GM12864 (cell line): ENCODE data around the gene SESN2.

Experiments used
- DNase-seq: peaks from one replicate; pipeline ENCODE4 v3.0.0-alpha.2; 2011; ENCODE audit warnings: low read depth
- H3K4me3 ChIP-seq: 2 replicates; pipeline ENCODE4 v1.5.1; 2011; ENCODE audit warnings: mild to moderate bottlenecking, low read depth, low read length, control low read depth
- CTCF ChIP-seq: IDR thresholded peaks from 2 replicates; pipeline ENCODE4 v1.5.1; 2011; ENCODE audit warnings: low read depth, mild to moderate bottlenecking, moderate library complexity, low read length, control low read depth, inconsistent platforms; ENCODE audit errors: missing control alignments

Gene SESN2

GRCh38 chr1:28278763-28279162, 19.4 kb downstream of the SESN2 start:
- TF ChIP-seq CTCF: no peak
- H3K4me3 ChIP-seq: no peak overlapping the region
- no peak for DNase-seq

- DNase-seq: no peak
Observed at GRCh38 chr1:28279721-28280120, 20.4 kb downstream of the SESN2 start.

GRCh38 chr1:28280501-28280900, 21.2 kb downstream of the SESN2 start:
- TF ChIP-seq CTCF: no peak
- H3K4me3 ChIP-seq: no peak overlapping the region
- DNase-seq: no peak

More at GRCh38 chr1:28279721-28280120, 20.4 kb downstream of the SESN2 start:
- no peak for TF ChIP-seq CTCF
- no peak overlapping the region for H3K4me3 ChIP-seq

- no peak overlapping the region for H3K4me3 ChIP-seq
- DNase-seq: no peak
- no peak for TF ChIP-seq CTCF
Observed at GRCh38 chr1:28280977-28281381, 21.7 kb downstream of the SESN2 start.

GRCh38 chr1:28281608-28282425, 22.5 kb downstream of the SESN2 start:
- DNase-seq: no peak
- TF ChIP-seq CTCF: no peak
- no peak overlapping the region for H3K4me3 ChIP-seq

GRCh38 chr1:28282426-28283407, 23.4 kb downstream of the SESN2 start:
- H3K4me3 ChIP-seq: no peak overlapping the region
- no peak for TF ChIP-seq CTCF
- no peak for DNase-seq
